ENCODE measurements around the gene FSIP1. TPM values are rescaled to one million over a fixed set of nuclear protein-coding genes. Genes with fewer than 3 reads are reported as not detected.
"Not testable (repeated sequence)": the region's sequence is repeated elsewhere in the genome, so short reads cannot be mapped to it uniquely, and the experiment has no call there.

The FSIP1 gene
- 0.40 and 0.44 TPM in 2 replicates for total RNA-seq

GRCh38 chr15:39782441-39783138, at the start of gene FSIP1:
Gene FSIP1, minus strand, starts transcription at chr15:39782841. Its CDS starts 6,317 bp downstream, at chr15:39776524.
- peak; percentile 96 to 97 for DNase-seq (ENCODE audit: low read depth in 2 of 2)

GRCh38 chr15:39830166-39830565, 47.5 kb upstream of the FSIP1 start:
- no peak for DNase-seq (ENCODE audit: low read depth in 2 of 2)

- DNase-seq (ENCODE audit: low read depth in 2 of 2) = peak; percentile 16 to 45
Observed at GRCh38 chr15:39828374-39828931, 45.8 kb upstream of the FSIP1 start.

GRCh38 chr15:39826975-39827374, 44.3 kb upstream of the FSIP1 start:
- DNase-seq (ENCODE audit: low read depth in 2 of 2) = no peak

GRCh38 chr15:39823634-39824033, 41.0 kb upstream of the FSIP1 start:
- DNase-seq (ENCODE audit: low read depth in 2 of 2) = no peak

GRCh38 chr15:39820050-39820602, 37.5 kb upstream of the FSIP1 start:
- DNase-seq (ENCODE audit: low read depth in 2 of 2) = peak in 1 of 2 donors; percentile 7

- no peak for DNase-seq (ENCODE audit: low read depth in 2 of 2)
Observed at GRCh38 chr15:39819533-39819932, 36.9 kb upstream of the FSIP1 start.

- no peak for DNase-seq (ENCODE audit: low read depth in 2 of 2)
Observed at GRCh38 chr15:39817892-39818291, 35.3 kb upstream of the FSIP1 start.

GRCh38 chr15:39814489-39814888, 31.8 kb upstream of the FSIP1 start:
- no peak for DNase-seq (ENCODE audit: low read depth in 2 of 2)

GRCh38 chr15:39812651-39813050, 30.0 kb upstream of the FSIP1 start:
- DNase-seq (ENCODE audit: low read depth in 2 of 2) = not testable (repeated sequence)

- no peak for DNase-seq (ENCODE audit: low read depth in 2 of 2)
Observed at GRCh38 chr15:39808909-39809308, 26.3 kb upstream of the FSIP1 start.

- DNase-seq (ENCODE audit: low read depth in 2 of 2) = no peak
Observed at GRCh38 chr15:39807791-39808190, 25.1 kb upstream of the FSIP1 start.

- DNase-seq (ENCODE audit: low read depth in 2 of 2) = no peak
Observed at GRCh38 chr15:39804026-39804425, 21.4 kb upstream of the FSIP1 start.

- DNase-seq (ENCODE audit: low read depth in 2 of 2) = no peak
Observed at GRCh38 chr15:39803016-39803415, 20.4 kb upstream of the FSIP1 start.

- DNase-seq (ENCODE audit: low read depth in 2 of 2) = peak; percentile 48 to 51
Observed at GRCh38 chr15:39801641-39802309, 19.1 kb upstream of the FSIP1 start.

GRCh38 chr15:39799552-39800011, 16.9 kb upstream of the FSIP1 start:
- no peak for DNase-seq (ENCODE audit: low read depth in 2 of 2)

- DNase-seq (ENCODE audit: low read depth in 2 of 2) = no peak
Observed at GRCh38 chr15:39798382-39798781, 15.7 kb upstream of the FSIP1 start.

GRCh38 chr15:39797407-39797806, 14.8 kb upstream of the FSIP1 start:
- DNase-seq (ENCODE audit: low read depth in 2 of 2) = no peak

- DNase-seq (ENCODE audit: low read depth in 2 of 2) = no peak
Observed at GRCh38 chr15:39796601-39797000, 14.0 kb upstream of the FSIP1 start.

GRCh38 chr15:39795486-39795885, 12.8 kb upstream of the FSIP1 start:
- no peak for DNase-seq (ENCODE audit: low read depth in 2 of 2)

GRCh38 chr15:39794954-39795353, 12.3 kb upstream of the FSIP1 start:
- no peak for DNase-seq (ENCODE audit: low read depth in 2 of 2)

- DNase-seq (ENCODE audit: low read depth in 2 of 2) = no peak
Observed at GRCh38 chr15:39793923-39794322, 11.3 kb upstream of the FSIP1 start.

All from lung microvascular endothelial cell (primary cell).